HG03520 (cell line): ENCODE results near the gene SFT2D2.

ENCODE experiments used
- ATAC-seq: cut with Tn5 transposase; IDR thresholded peaks from one replicate; pipeline ENCODE4 v1.9.1; 2021; ENCODE audit warnings: mild to moderate bottlenecking, moderate library complexity; ENCODE audit not compliant: unreplicated experiment

The SFT2D2 gene

DNA sequence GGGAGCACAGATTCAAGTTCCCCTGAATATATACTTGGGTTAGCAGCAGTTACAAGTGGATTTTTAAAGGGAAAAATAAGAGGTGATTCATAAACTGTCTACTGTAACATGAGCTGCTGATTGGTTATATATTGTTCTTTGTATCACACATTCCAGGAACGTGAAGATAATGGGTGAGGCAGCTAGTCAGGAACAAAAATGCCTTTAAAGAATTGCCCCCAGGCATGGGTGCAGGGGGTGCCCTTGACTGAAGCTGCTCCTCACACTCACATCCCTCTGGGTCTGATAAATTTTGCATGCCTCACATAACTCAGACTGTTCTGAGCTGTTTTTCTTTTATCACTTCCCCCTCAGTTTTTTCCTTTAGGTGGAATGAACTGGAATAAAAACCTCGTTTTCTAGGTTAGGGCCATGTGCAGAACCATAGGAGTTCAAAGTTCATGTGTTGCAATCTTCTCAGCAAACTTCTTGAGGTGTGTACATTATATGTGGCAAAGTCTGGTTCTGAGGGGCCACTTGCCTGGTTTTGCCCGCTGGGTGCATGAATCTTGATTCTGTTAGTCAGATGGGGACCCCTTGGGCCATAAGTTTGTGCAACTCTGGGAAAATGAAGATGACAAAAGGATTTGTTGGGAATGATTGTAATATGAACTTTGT lies 76.0 kb downstream of the SFT2D2 start:
- no peak for ATAC-seq
